Cerebellar cortex (tissue), 1 donor: Measurements from ENCODE around the gene TBC1D3D.
"Not testable (repeated sequence)": the region's sequence is repeated elsewhere in the genome, so short reads cannot be mapped to it uniquely, and the experiment has no call there.

ENCODE experiments used
- DNase-seq: peaks from one replicate; pipeline ENCODE4 v3.0.0-alpha.2; 2015; ENCODE audit warnings: low spot score

TBC1D3D gene

DNA sequence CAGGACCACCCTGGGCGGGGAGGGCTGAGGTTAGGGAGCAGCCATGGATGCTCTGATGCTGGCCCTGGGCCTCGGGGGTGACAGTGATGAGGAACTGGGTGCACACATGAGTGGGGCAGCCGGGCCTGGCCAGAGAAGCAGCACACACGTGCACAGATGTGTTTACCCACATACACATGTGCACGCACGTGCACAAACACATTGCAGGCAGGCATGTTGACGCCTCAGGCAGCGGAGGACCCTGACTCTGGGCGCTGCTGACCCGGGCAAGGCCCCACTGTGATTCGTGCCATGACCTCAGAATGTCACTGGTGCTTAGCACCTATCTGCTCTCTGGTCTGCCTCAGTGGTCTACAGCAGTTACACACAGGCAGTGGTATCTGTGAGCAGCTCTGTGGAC, at the start of gene TBC1D3D:
Gene TBC1D3D, plus strand, starts transcription at position 301 of the 400 bp plus-strand sequence. CDS start 1,585 bp downstream, outside the sequence.
- DNase-seq, result not testable (repeated sequence)

DNA sequence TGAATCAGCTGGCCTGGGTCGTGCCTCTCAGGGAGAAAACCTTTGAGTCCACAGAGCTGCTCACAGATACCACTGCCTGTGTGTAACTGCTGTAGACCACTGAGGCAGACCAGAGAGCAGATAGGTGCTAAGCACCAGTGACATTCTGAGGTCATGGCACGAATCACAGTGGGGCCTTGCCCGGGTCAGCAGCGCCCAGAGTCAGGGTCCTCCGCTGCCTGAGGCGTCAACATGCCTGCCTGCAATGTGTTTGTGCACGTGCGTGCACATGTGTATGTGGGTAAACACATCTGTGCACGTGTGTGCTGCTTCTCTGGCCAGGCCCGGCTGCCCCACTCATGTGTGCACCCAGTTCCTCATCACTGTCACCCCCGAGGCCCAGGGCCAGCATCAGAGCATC, 14.8 kb upstream of the TBC1D3D start, which contains the start of gene TBC1D3L:
Gene TBC1D3L, minus strand, starts transcription at position 101 of the 400 bp plus-strand sequence. CDS start 1,540 bp downstream, outside the sequence.
- DNase-seq, result not testable (repeated sequence)
